Panc1 (cell line): Measurements from ENCODE around the gene CAMKMT. TPM values are rescaled to one million over a fixed set of nuclear protein-coding genes. Genes with fewer than 3 reads are reported as not detected.

ENCODE experiments used
- ATAC-seq: fragments of 200-7000 bp; cut with Tn5 transposase; 2 replicates; pipeline ENCODE4 v1.9.1; 2020; ENCODE audit warnings: mild to moderate bottlenecking, moderate library complexity
- BruUV-seq: library from RNA; stranded (reverse); fragments of 400-500 nt; replicated peaks from 2 replicates; lab custom pipeline; 2021; lab: Mats Ljungman, UMichigan
- CTCF ChIA-PET: fragments of 300-600 bp; sonication (Branson Sonifier 250); formaldehyde crosslinking; loops from one replicate; lab custom pipeline; 2022; ENCODE audit warnings: antibody characterized with exemption; lab: Charles Lee
- POLR2A ChIA-PET: fragments of 300-600 bp; sonication (Branson Sonifier 250); formaldehyde crosslinking; loops from one replicate; lab custom pipeline; 2022; ENCODE audit warnings: antibody characterized with exemption; lab: Charles Lee
- DNase-seq: peaks from one replicate; pipeline ENCODE4 v3.0.0-alpha.2; 2010; ENCODE audit warnings: low read depth, low spot score
- H3K27ac ChIP-seq: 2 replicates; pipeline ENCODE4 v1.5.1; 2011; ENCODE audit warnings: mild to moderate bottlenecking, low read length, inconsistent platforms
- H3K27me3 ChIP-seq: fragments of 200-500 bp; sonication (Bioruptor generic); 2 replicates; pipeline ENCODE4 v1.6.0; 2014; ENCODE audit warnings: low read length, inconsistent platforms; ENCODE audit not compliant: control insufficient read depth, insufficient read depth
- H3K36me3 ChIP-seq: fragments of 200-500 bp; sonication (Bioruptor generic); 2 replicates; pipeline ENCODE4 v1.5.1; 2014; ENCODE audit warnings: inconsistent platforms, mild to moderate bottlenecking, low read length, moderate library complexity; ENCODE audit not compliant: control insufficient read depth, insufficient read depth
- H3K4me1 ChIP-seq: 2 replicates; pipeline ENCODE4 v1.5.1; 2011; ENCODE audit warnings: inconsistent platforms, mild to moderate bottlenecking, low read length, moderate library complexity; ENCODE audit not compliant: control insufficient read depth, insufficient read depth
- H3K4me3 ChIP-seq, 2 experiments: 2 replicates each; pipeline ENCODE4 v1.5.1; 2011 to 2012; ENCODE audit warnings: low read depth in 2 of 2, low read length in 2 of 2, mild to moderate bottlenecking in 2 of 2, inconsistent platforms in 1 of 2, moderate library complexity in 1 of 2
- H3K9me3 ChIP-seq: fragments of 200-500 bp; sonication (Bioruptor generic); 2 replicates; pipeline ENCODE4 v1.5.1; 2014; ENCODE audit warnings: low read depth, mild to moderate bottlenecking, inconsistent platforms, low read length, moderate library complexity; ENCODE audit not compliant: control insufficient read depth, insufficient read depth
- POLR2AphosphoS5 ChIP-seq: IDR thresholded peaks from 2 replicates; pipeline ENCODE4 v1.6.1; 2012; ENCODE audit warnings: mild to moderate bottlenecking, low read depth, low read length, moderate library complexity
- SIN3A ChIP-seq: IDR thresholded peaks from 2 replicates; pipeline ENCODE4 v1.6.1; 2012; ENCODE audit warnings: low read depth, mild to moderate bottlenecking, low read length, moderate library complexity, borderline replicate concordance; ENCODE audit not compliant: insufficient read depth
- TCF7L2 ChIP-seq: IDR thresholded peaks from 2 replicates; pipeline ENCODE4 v1.6.1; 2011; ENCODE audit warnings: mild to moderate bottlenecking, low read depth, low read length, inconsistent platforms
- in situ Hi-C: cut with HindIII; loops from 2 replicates; pipeline ENCODE4 v1.10.0; 2016; ENCODE audit warnings: low sequenced_read_pairs, low pct_unique_long_range_greater_than_20kb
- intact Hi-C: fragments of 100-400 bp; cut with micrococcal nuclease; formaldehyde crosslinking; loops from one replicate; pipeline ENCODE4 v1.10.0; 2022; ENCODE audit not compliant: unreplicated experiment
- total RNA-seq: library from RNA; stranded (reverse); gene quantifications from one replicate; pipeline ENCODE4 v1.2.1, GENCODE V29; 2021; ENCODE audit not compliant: unreplicated experiment
- TF ChIP-seq, protein P1 (sequence below): fragments of 450-650 bp; IDR thresholded peaks from 2 replicates; pipeline ENCODE4 v1.5.1; 2017; ENCODE audit warnings: mild to moderate bottlenecking
- TF ChIP-seq, protein P2 (sequence below), 2 experiments: IDR thresholded peaks; 2 replicates each; pipeline ENCODE4 v1.6.1; 2011 to 2012; ENCODE audit warnings: low read depth in 2 of 2, control low read depth in 1 of 2, low read length in 1 of 2, mild to moderate bottlenecking in 1 of 2, moderate library complexity in 1 of 2; ENCODE audit not compliant: insufficient read depth in 1 of 2

Gene CAMKMT
- total RNA-seq, 1 experiment from 2014 or later: 12.6 TPM

DNA sequence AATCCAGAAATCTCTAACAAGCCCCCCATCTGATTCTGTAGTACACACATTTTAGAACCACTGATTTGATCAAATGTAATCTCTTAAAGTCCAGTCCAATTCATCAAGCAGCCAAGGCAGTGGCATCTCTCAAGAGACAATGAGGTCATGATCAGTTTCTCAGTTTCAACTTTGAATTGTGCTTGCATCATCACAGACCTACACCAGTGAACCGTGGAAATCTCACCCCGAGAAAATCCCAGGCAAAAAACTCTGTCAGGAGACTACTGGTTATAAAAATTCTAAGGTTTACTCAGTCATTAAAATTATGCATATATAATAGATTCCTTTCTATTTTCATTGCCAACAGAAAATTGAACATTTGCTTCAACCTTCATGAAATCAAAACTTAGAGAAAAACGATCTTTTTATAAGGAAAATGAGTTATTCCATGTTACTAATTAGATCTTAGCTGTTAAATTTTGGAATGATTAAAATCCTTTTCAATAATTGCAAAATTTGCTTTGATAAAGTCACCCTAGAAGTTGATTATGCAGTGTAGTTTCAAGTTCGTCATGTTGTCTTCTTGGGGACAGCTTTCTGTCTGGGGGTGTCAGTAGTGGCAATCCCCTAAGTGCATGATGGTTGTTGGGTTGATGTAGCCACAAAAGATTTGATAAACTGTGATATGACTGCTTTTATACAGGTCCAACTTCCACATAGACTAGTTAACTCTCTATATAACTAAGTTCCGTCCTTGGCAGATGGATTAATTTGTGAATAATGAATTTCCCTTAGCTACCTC, 235.0 kb downstream of the CAMKMT start:
- TF ChIP-seq TCF7L2: no peak
- TF ChIP-seq, protein P1, sequence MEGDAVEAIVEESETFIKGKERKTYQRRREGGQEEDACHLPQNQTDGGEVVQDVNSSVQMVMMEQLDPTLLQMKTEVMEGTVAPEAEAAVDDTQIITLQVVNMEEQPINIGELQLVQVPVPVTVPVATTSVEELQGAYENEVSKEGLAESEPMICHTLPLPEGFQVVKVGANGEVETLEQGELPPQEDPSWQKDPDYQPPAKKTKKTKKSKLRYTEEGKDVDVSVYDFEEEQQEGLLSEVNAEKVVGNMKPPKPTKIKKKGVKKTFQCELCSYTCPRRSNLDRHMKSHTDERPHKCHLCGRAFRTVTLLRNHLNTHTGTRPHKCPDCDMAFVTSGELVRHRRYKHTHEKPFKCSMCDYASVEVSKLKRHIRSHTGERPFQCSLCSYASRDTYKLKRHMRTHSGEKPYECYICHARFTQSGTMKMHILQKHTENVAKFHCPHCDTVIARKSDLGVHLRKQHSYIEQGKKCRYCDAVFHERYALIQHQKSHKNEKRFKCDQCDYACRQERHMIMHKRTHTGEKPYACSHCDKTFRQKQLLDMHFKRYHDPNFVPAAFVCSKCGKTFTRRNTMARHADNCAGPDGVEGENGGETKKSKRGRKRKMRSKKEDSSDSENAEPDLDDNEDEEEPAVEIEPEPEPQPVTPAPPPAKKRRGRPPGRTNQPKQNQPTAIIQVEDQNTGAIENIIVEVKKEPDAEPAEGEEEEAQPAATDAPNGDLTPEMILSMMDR: no peak
- no peak for TF ChIP-seq POLR2AphosphoS5
- no peak for TF ChIP-seq SIN3A
- TF ChIP-seq, protein P2, sequence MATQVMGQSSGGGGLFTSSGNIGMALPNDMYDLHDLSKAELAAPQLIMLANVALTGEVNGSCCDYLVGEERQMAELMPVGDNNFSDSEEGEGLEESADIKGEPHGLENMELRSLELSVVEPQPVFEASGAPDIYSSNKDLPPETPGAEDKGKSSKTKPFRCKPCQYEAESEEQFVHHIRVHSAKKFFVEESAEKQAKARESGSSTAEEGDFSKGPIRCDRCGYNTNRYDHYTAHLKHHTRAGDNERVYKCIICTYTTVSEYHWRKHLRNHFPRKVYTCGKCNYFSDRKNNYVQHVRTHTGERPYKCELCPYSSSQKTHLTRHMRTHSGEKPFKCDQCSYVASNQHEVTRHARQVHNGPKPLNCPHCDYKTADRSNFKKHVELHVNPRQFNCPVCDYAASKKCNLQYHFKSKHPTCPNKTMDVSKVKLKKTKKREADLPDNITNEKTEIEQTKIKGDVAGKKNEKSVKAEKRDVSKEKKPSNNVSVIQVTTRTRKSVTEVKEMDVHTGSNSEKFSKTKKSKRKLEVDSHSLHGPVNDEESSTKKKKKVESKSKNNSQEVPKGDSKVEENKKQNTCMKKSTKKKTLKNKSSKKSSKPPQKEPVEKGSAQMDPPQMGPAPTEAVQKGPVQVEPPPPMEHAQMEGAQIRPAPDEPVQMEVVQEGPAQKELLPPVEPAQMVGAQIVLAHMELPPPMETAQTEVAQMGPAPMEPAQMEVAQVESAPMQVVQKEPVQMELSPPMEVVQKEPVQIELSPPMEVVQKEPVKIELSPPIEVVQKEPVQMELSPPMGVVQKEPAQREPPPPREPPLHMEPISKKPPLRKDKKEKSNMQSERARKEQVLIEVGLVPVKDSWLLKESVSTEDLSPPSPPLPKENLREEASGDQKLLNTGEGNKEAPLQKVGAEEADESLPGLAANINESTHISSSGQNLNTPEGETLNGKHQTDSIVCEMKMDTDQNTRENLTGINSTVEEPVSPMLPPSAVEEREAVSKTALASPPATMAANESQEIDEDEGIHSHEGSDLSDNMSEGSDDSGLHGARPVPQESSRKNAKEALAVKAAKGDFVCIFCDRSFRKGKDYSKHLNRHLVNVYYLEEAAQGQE (IDR thresholded peaks at IDR 0.05; ENCODE audit: insufficient read depth in 1 of 2, low read depth in 2 of 2, low read length in 1 of 2): no peak
- ATAC-seq: no peak
- in situ Hi-C loops: no loop called here
- Histone ChIP-seq H3K27me3 (no peaks in the 10 kb centered on the region), H3K27ac (no peak overlapping the region), H3K9me3 (no peaks in the 10 kb centered on the region), H3K4me1 (no peaks in the 10 kb centered on the region), H3K4me3 (no peak overlapping the region), H3K36me3 (no peaks in the 10 kb centered on the region)
- CTCF ChIA-PET: no interaction called here
- no TSS peak for BruUV-seq
- POLR2A ChIA-PET: no interaction called here
- DNase-seq: no peak
- intact Hi-C loops: no loop called here

DNA sequence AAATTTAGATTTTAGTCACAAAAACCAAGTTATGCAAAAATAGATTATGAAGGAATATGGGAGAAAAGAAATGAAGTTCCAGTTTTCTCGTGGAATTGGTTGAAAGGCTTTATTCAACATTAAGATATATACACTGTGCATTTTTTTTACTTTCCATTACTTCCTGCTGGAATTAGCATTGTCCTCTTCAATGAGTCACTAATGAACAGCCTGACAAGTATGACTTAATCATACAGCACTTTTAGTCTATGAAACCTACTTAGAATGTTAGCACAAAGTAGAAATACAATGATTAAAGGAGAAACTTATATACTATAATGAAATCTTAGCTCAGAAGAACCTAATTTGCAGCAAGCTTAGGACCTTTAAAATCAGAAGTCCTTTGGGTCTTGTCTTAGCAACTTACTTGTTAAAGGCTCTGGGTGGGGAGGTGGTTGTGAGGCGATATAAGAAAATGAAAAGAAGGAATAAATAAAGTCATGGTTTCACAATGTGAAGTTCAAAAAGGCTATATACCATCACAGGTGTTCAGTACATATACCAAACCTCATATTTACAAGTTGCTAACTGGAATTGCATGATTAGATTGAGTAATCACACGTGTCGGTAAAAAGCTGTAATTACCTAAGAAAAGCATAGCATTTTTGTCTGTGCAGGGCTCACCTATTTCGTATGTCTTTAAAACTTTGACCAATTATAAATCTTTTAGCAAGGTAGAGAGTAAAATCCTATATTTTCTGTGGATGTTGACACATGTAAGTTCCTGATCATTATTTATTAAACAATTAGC, 236.8 kb downstream of the CAMKMT start:
- TF ChIP-seq POLR2AphosphoS5 (no peak), SIN3A (no peak), TCF7L2 (no peak)
- TF ChIP-seq, protein P1: no peak
- TF ChIP-seq, protein P2 (IDR thresholded peaks at IDR 0.05; ENCODE audit: insufficient read depth in 1 of 2, low read depth in 2 of 2, low read length in 1 of 2): no peak
- Histone ChIP-seq H3K27ac (no peak overlapping the region), H3K4me1 (no peaks in the 10 kb centered on the region), H3K4me3 (no peak overlapping the region), H3K27me3 (no peaks in the 10 kb centered on the region), H3K9me3 (no peaks in the 10 kb centered on the region), H3K36me3 (no peaks in the 10 kb centered on the region)
- in situ Hi-C loops: no loop called here
- ChIA-PET CTCF (no interaction called here), POLR2A (no interaction called here)
- BruUV-seq: no TSS peak
- ATAC-seq: no peak
- DNase-seq: no peak
- intact Hi-C loops: no loop called here
